ENCODE measurements around the gene C19orf47.

C19orf47 gene

DNA sequence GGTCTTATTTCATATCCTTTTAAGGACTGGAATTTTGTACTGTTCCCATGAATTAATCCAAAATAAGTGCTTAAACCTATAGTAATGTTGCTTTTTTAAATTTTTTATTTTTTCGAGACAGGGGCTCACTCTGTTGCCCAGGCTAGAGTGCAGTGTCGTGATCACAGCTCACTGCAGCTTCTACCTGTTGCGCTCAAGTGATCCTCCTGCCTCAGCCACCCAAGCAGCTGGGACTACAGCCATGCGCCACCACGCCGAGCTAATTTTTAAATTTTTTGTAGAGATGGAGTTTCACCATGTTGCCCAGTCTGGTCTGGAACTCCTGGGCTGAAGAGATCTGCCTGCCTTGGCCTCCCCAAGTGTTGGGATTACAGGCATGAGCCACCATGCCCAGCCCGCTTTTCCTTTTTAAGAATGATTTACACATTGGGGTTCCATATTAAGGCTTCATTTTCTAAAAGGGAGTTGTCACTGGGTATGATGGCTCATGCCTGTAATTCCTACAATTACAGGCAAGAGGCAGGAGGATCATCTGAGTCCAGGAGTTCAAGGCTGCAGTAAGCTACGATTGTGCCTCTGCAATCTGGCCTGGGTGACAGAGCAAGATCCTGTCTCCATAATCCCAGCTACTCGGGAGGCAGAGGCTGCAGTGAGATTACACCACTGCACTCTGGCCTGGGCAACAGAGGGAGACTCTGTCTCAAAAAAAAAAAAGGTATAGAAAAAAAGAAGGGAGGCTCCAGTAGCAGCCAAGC is 34.8 kb downstream of the C19orf47 start:
- DNase-seq = no peak

DNA sequence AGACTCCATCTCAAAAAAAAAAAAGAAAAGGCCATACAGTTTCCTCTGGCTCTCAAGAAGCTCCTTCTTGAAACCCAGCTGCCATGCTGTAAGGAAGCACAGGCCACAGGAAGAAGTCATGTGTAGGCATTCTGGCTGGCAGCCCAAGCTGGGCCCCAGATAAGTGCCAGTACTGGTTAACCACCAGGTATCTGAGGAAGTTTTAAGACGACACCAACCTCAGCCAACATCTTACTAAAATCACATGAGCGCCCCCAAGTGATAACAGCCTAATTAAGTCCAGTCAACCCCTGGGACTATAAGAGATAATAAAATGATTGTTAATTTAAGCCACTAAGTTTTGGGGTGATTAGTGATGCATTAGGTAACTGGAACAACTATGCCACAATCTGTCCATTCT is 35.7 kb downstream of the C19orf47 start:
- DNase-seq = peak; percentile 42

DNA sequence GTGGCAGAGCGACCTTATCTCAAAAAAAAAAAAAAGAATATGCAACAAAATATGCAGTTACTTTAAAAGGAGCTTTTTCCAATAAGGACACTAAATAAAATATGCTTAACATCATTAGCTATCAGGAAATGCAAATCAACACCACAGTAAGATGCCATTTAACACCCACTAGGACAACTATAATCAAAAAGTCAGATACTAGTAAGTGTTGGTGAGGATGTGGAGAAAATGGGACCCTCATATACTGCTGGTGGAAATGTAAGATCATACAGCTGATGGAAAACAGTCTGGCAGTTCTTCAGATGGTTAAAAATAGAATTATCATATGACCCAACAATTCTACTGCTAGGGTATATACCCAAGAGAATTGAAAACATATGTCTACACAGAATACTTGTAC is 38.5 kb downstream of the C19orf47 start:
- DNase-seq = no peak

DNA sequence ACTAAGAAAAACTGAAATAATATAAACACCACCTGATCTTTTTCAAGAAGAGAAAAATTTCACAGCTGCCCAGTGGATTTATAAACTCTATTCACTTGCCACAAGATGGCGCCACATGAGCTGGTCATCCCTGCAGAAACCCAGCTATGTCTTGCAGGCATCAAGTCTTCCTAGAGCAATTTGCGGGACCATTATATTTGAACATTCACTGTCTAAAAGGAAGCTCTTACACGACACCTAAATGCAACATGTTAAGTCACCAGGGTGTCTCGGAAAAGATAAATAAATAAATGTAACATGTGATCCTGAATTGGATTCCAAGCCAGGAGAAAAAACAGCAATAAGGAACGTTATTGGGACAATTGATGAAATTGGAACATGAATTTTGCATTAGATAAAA is 42.8 kb downstream of the C19orf47 start:
- peak; percentile 91 for DNase-seq

DNA sequence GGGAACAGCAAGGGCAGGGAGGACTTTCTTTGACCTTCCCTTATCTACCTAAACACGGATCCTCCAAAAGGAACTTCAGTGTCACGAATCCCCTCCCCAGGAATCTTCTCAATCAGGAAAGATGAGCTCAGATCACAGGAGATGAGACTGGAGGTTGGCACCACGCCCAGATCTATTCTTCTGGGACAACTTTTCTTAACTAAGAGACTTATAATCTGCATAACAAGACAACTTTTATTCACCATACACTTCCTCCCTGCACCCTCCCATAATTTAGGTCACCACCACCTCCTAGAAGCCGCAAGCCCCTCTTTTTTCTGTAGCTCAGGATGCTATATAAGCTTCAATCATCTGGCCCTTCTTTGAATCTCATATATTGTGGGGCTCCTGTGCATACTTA is 43.9 kb downstream of the C19orf47 start:
- no peak for DNase-seq

DNA sequence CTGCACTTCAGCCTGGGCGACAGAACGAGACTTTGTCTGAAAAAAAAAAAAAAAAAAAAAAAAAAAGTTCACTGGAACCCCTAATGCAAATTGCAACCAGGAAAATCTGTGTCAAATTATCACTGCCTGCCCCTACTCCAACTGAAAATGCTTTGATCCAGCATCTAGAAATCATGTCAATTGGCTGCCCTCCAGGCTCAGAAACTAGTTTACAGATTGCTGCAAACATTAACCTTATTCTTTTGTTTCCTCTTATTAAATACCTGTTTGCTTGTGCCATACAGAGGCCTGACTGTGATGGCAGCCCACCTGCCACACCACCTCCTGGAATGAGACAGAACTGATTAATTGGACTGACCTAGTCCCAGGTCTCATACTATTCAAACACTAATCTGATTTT is 44.4 kb downstream of the C19orf47 start:
- DNase-seq = no peak

DNA sequence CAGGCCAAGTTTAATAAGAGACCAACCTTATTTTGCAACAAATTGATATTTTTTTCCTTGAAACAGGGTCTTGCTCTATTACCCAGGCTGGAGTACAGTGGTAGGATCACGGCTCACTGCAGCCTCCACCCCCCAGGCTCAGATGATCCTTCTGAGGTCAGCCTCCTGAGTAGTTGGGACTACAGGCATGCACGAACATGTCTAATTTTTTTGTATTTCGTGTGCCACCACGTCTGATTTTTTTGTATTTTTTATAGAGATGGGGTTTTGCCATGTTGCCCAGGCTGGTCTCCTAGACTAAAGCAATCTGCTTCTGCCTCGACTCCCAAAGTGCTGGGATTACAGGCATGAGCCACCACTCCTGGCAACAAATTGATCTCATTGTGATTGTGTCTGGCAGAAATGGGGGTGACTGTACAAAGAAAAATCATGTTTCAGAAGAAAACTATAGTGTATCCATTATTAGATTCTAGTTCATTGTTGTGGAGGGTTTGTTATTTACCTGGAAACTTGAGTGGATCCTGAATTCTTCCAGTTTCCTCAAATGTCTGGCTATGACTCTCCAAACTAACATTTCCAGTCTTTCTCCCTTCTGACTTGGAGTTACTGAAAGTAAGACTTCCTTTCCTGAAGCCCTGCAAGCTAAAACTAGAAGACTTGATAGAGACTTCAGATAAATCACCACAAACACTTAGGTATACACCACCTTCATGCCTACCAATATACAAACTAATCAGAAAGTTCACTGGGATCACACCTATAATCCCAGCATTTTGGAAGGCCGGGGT is 45.8 kb downstream of the C19orf47 start:
- no peak for DNase-seq

DNA sequence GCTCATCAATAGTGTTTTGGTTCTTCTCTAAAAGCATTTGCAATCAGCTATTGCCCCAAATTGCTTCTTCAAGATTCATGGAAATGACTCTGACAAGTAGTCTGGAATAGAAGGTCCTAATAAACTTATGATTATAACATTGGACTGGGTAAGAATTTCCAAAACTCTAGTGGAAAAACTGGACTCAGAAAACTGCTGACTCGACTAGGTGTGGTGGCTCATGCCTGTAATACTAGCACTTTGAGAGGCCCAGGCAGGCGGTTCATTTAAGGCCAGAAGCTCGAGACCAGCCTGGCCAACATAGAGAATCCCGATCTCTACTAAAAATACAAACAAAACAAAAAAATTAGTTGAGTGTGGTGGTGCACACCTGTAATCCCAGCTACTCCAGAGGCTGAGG is 47.5 kb downstream of the C19orf47 start:
- DNase-seq = no peak

DNA sequence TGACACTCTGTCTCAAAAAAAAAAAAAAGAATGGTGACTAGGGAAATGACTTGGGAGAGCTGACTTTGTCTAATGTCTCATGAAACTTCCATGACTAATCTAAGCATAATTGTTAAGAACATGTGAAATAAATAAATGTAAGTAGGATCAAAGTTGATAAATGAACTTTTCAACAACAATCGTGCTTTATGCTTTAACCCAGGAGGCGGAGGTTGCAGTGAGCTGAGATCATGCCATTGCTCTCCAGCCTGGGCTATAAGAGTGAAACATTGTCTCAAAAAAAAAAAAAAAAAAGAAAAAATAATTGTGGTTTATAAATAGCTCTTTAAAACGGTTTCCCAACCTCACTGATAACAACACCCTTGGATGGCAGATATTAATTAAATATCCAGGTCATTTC is 50.2 kb downstream of the C19orf47 start:
- no peak for DNase-seq

DNA sequence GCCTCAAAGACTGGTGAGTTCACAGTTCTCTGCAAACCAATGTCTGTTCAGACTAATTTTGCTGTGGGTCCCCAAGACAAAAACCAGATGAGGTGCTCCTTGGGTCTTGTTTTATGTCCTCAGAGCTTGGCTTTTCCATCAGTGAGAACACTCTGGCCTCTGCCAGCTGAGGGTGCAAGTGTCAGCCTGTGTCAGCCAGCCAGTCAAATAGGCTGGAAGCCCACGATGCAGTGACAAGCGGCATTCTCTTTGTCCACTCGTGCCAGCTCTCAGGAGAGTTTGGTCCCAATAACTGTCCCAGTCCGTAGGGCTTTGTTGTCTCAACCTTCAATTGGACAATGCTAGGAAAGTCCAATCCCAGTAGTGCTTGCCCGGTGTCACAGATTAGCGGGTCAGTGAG is 53.6 kb downstream of the C19orf47 start:
- no peak for DNase-seq

DNA sequence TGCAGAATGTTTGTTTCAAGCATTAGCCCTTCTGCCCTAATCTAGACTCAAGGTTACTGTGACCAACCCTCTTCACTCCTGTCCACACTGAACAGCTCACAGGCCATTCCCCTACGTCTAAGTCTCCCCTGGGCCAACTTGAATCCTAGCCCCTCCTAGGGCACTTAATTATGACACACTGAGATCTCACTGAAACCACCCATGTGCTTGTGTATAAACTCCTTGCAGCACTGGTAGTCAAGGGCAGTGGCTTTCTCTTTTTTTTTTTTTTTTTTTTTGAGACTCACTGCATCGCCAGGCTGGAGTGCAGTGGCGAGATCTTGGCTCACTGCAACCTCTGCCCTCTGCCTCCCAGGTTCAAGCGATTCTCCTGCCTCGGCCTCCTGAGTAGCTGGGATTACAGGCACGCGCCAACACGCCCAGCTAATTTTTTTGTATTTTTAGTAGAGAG is 61.2 kb downstream of the C19orf47 start:
- no peak for DNase-seq

DNA sequence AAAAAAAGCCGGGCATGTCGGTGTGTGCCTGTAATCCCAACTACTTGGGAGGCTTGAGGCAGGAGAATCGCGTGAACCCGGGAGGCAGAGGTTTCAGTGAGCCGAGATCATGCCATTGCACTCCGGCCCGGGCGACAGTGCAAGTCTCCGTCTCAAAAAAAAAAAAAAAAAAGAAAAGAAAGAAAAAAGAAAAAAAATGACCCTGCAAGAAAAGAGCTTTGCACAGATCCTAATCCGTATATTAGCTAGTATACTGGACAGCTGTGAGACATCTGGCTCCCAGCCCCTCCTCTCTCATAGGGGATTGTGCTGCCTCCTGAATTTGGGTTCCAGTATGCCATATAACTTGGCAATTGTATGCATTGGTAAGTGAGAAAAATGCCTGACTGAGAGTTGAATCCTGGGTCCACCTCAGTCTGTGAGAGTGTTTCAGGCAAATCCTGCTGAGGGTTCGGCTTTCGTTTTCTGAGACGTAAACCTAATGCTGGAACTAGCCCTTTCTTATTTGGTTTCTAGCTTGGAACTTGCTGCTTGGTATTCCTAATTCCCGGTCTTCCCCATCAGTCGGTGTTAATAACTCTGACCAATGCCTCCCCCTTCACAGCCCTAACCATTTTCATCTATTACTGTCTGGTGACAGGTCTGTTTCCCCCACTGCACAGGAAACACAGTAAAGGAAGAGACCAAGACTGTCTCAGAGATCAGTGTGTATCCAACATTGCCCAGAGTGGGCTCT is 61.8 kb downstream of the C19orf47 start:
- peak; percentile 33 for DNase-seq

DNA sequence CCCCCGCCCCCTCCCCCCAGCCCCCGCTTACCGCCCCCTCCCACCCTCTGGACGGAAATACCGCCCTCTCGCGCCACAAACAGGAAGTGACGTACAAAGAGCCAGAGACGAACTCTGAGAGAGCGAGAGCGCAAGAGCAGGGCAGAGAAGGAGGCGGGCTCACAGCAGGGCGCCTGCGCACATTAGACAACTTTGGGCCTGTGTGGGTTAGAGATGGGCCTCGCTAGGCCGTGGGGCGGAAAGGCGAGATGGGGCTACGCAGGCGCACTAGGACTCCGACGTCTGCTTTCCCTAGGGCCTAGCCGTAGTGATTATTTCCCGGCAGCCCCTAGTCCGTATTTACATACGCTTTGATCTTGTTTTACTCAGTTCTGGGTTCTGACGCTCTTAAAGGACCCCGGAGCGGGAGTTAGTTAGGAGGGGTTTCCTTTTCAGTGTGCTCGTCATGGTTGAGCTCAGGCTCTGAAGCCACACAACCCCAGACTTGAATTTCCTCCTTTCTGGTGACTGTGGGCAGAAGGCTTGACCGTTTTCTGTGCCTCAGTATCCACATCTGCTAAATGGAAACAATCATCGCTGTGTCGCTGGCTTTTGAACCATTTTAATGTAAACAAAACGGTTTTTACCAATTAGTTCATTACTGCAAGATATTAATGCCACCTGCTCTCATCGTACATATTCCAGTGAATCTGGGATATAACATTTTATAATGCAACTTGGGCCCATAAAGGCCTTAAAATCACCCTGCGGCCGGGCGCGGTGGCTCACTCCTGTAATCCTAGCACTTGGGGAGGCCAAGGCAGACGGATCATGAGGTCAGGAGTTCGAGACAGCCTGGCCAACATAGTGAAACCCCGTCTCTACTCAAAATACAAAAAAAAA is 62.6 kb downstream of the C19orf47 start:
- DNase-seq = peak; percentile 100

DNA sequence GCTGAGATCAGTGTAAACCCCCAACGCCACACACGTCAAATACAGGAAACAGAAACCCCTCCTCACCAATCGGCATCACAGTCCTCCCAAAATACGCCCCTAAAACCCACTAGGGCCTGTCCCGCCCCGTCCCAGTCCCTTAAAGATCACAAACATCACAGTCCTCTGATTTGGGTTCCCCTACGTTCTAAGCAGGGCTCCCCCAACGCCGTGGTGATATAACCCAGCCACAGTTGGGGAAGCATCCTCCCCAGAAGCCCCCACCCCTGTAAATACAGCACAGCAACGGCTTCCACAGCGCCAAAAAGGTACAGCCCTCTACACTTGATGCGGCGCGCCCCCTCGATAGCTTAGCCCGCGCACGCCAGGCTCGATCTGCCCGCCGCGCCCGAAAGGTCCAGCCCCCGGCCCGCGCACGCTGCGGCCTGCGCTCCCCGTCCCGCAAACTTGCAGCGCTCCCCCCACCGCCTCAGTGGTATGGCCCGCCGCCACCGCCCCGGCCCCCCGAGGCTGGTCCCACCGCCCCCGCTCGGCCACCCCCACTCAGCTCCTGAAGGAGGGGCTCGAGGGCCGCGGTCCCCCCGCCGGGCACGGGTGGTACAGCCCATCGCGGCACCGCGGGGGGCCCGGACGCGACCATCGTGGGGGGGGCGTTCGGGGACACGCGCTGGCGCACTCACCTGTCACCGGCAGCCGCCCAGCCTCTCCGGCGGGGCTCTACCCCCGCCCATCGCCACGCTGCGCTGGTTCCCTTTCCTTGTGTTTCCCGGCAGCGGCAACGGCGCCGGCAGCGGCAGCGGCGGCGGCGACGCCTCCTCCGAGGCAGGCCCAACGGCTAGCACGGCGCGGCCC is 63.5 kb downstream of the C19orf47 start, which contains the start of gene AKT2:
AKT2 (minus strand) TSS at position 845 of the 852 bp plus-strand sequence. CDS start 20,078 bp downstream, outside the sequence.
- DNase-seq = peak; percentile 74

DNA sequence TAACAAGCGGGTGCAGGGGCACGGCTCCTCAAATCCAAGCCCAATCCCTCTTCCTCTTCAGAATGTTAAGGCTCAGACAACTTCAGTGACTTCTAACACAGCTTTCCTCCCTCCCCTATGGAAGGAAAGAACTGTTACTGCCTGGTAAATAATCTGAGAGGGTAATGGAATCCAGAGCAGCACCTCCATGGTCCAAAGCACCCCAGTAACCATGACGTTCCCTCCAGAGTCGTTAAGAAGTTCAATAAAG is 64.0 kb downstream of the C19orf47 start:
- DNase-seq = no peak

DNA sequence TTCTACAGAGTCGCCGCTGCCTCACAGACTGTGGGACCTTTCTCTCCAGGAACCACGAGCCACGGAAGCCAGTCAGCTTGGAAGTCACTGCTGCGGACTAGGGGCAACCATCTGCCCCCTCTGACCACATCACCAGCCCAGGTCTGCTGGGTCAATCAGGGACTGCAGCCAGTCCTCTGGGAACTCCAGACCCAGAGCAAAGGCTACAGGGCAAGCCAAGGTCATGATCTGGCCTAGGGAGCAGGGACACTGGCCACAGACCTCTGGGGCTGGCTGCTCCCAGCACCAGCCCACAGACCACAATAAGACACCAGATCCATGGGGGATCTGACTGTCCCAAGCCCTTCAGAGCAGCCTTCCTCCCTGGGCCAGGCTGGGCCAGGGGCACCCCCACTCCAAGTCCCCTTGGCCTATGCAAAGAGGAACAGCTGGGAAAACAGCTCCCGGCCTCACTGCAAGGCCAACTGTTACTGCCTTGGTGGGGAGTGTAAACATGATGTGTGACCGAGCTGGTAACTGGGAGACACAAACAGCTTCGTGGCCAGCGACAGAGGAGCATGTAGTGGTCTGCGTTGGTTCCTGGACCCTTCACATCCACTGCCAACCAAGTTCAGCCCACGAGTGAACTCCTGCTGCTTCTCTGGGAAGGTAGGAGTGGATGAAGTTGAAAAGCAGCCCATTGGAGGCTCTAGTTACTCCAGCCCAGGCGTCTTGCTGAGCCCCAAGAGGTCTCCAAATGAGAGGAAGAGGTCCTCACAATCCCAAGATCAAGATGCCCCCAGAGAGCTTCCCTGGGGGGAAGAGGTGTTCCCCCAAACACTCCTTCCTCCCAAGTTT is 64.6 kb downstream of the C19orf47 start:
- DNase-seq = no peak

DNA sequence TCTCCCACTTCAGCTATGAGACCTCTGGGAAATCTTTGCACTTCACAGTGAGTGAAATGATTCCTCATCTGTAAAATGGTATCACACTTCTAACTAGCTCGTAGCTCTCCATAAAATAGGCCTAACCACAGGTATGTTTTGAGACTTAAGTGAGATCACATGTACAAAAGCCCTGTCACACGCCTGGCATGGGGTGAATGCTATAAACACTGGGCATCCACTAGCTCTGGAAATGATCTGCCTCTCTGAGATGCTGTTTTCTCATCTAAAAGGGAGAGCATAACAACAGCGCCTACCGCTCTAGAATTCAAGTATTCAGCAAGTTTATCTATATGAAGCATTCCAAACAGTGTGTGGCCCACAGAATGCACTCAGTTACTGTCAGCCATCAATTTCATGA is 65.3 kb downstream of the C19orf47 start:
- no peak for DNase-seq

DNA sequence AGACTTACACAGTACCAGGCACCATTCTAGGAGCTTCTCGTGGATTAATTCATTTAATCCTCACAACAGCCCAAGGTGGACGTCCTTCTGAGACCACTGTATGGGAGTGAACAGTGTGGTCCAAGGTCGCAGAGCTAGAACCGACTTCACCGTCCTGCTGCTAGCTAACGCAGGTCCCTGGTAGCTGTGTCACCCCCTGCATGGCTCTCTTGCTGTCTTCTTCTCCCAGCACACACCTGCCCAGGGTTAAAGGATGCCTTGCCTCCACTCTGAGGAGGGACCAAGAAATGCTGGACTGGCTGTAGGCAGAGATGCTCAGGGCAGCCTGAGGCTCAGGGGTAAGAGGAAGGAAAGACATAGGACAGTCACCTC is 66.0 kb downstream of the C19orf47 start:
- no peak for DNase-seq

DNA sequence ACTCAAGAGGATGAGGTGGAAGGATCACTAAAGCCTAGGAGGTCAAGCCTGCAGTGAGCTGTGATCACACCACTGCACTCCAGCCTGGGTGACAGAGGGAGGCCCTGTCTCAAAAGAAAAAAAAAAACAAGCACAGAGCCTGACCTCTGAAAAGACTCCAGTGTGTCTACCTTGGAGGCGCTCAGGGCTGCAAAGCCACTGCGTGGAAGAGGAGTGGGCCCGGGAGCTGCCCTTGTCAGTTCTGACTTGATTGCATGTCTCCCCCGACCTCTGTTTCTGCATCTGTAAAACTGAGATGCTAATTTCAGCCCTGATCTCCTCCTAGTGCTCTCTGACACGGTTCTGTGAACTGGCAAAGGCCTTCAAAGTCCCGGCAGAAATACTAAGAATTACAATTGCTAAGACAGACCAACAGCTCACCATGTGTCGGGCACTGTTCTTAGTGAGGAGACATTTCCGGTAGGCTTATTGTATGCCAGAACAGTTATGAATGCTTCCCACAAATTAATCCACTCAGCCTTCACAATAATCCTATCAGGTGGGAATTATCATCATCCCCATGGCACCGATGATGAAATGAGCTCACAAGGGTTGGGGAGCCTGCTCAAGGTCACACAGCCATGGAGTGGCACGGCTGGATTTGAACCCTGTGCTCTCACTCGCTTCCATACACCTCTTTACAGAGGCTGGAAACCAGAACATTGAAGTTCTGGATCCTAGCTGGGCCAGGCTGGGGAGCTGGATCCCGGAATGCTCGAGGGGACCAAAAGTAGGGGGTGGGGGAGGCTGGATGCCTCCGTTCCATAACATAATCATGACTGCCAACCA is 66.6 kb downstream of the C19orf47 start:
- no peak for DNase-seq

DNA sequence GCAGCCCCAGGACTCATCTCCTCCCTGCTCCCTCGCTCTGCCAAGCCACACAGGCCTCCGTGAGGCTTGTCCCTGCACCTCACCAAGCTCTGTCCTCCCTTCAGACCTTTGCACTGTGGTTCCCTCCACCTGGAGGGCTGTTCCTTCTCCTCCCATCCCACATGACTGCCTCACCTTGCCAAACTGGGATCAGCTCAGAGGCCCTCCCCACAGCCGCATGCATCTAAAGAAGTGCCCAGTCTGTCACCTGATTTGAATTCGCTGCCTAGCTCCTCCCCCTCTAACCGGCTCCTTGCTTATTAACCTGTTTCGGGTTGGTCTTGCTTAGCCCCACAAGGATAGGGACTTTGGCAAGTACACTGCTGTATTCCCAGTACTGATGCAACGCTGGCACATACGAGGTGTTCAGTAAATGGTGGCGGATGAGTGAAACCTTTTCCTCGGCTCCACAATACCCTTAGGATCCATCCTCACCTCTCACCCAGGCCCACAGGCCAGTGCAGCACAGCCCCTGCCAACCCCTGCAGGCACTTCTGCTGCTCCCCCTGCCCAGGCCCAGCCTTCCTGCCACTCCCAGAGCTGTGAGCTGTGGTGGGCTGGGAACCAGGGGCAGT is 67.5 kb downstream of the C19orf47 start:
- DNase-seq = no peak

Data from OCI-M1 (cell line).